Measurements from ENCODE around the gene MMAB.
A peak's percentile ranks its signal among the peaks of the same experiment; 100 is the strongest.

The MMAB gene

DNA sequence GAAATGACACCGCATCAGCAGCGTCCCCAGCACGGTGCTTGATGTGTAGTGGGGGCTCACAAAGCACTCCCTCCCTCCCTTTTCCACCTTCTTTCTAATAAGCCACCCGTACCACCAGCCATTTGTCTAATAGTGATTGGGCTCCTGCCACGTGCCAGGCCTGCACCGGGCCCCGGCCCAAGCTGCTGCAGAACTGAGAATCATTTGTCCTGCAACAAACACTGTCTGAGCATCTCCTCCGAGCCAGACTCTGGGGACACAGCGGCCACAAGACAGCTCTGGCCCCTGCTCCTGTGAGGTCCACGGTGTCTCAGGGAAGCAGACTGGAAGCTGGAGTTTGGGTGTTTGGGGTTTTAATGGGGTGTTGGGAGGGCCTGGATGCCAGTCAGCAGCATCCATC is 44.2 kb upstream of the MMAB start:
- ChIA-PET POLR2A (no interaction called here), CTCF (no interaction called here)
- TF ChIP-seq NFRKB (IDR thresholded peaks at IDR 0.05) (no peak), ELF4 (IDR thresholded peaks at IDR 0.05) (no peak), CTBP1 (IDR thresholded peaks at IDR 0.05; ENCODE audit: borderline replicate concordance) (no peak), BHLHE40 (IDR thresholded peaks at IDR 0.05; ENCODE audit: borderline replicate concordance) (no peak), FOXK2 (IDR thresholded peaks at IDR 0.05) (no peak), SP1 (IDR thresholded peaks at IDR 0.05) (no peak), TARDBP (IDR thresholded peaks at IDR 0.05) (no peak), L3MBTL2 (conservative IDR thresholded peaks at IDR 0.05) (no peak), LEF1 (IDR thresholded peaks at IDR 0.05; ENCODE audit: borderline replicate concordance) (no peak), HDGF (IDR thresholded peaks at IDR 0.05; ENCODE audit: borderline replicate concordance) (no peak)
- TF ChIP-seq, protein P1, sequence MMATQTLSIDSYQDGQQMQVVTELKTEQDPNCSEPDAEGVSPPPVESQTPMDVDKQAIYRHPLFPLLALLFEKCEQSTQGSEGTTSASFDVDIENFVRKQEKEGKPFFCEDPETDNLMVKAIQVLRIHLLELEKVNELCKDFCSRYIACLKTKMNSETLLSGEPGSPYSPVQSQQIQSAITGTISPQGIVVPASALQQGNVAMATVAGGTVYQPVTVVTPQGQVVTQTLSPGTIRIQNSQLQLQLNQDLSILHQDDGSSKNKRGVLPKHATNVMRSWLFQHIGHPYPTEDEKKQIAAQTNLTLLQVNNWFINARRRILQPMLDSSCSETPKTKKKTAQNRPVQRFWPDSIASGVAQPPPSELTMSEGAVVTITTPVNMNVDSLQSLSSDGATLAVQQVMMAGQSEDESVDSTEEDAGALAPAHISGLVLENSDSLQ (IDR thresholded peaks at IDR 0.05), result no peak
- DNase-seq (ENCODE audit: extremely low spot score), result no peak

DNA sequence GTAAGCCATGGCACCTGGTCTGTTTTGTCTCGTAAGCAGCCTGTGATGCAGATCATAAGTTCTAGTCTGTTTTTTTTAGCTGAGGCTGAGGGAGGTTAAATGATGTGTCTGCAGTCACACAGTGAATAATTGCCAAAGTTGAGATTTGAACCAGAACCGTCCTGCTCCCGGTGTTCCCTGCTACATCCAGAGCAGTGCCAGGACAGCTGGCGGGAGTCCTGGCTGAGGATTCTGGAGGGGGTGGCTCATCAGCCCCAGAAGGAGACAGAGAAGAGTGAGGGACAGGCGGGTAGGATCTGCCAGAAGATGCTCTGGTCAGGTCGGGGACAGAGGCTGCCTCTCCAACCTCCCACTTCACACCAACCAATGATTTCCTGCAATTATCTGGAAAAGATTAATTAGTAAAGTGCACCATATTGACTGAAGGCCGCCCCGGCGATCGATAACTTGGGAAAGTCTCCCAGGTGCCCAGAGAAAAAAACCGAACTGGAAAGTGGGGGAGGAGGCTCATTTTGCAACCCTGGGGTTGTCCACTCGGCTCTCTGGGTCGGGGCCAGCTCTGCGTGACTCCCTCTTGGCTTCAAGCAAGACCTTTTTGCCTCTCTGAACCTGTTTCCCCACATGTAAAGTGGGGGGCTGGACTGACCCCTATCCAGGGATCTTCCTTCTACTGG is 42.4 kb upstream of the MMAB start:
- POLR2A ChIA-PET, result no interaction called here
- CTCF ChIA-PET, result no interaction called here
- no peak for DNase-seq (ENCODE audit: extremely low spot score)
- TF ChIP-seq LEF1 (IDR thresholded peaks at IDR 0.05; ENCODE audit: borderline replicate concordance) (no peak), BHLHE40 (IDR thresholded peaks at IDR 0.05; ENCODE audit: borderline replicate concordance) (no peak), CTBP1 (IDR thresholded peaks at IDR 0.05; ENCODE audit: borderline replicate concordance) (no peak), NFRKB (IDR thresholded peaks at IDR 0.05) (no peak), HDGF (IDR thresholded peaks at IDR 0.05; ENCODE audit: borderline replicate concordance) (no peak)

DNA sequence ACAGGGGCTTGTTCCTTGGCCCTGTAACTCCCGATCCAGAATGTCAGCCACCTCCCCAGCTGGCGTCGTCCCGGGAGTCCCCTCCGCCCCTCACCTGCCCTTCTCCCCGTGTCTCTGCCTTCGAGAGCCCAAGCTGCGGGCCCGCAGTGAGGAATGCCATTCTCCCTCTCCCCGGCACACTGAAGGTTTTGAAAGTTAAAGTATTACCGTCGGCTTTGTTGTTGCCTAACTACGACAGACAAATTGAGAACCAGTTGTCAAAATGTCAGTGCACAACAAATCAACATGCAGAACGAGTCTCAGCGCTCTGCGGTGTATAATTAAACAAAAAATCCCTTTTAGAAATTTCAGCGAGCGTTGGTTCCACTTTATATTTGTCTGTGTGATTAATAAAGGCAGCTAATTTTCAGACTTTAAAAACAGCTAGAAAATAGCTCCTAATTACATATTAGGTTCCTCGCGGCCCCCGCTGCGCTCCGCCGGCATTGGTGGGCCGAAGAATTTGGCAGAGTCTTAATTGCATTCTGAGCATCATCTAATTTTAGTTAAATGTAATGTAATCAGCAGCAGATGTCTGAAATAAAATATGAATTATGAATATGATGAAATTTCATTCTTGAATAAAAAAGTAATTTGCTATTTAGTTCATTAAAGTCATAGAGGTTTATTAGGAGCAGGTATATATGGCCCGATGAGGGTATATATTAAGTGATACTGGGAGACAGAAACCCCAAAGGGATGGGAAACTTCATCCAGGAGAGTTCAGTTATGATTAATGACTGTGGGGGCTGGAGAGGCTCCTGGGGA is 40.5 kb upstream of the MMAB start:
- no peak for DNase-seq (ENCODE audit: extremely low spot score)
- POLR2A ChIA-PET, result no interaction called here
- CTCF ChIA-PET, result no interaction called here
- TF ChIP-seq SUZ12 (IDR thresholded peaks at IDR 0.05) (no peak), HDGF (IDR thresholded peaks at IDR 0.05; ENCODE audit: borderline replicate concordance) (no peak), BHLHE40 (IDR thresholded peaks at IDR 0.05; ENCODE audit: borderline replicate concordance) (no peak), LEF1 (IDR thresholded peaks at IDR 0.05; ENCODE audit: borderline replicate concordance) (no peak), ELF4 (IDR thresholded peaks at IDR 0.05) (no peak), CTBP1 (IDR thresholded peaks at IDR 0.05; ENCODE audit: borderline replicate concordance) (no peak), FOXK2 (IDR thresholded peaks at IDR 0.05) (no peak), TARDBP (IDR thresholded peaks at IDR 0.05) (no peak), NFRKB (IDR thresholded peaks at IDR 0.05) (no peak), FOXM1 (IDR thresholded peaks at IDR 0.05; ENCODE audit: borderline replicate concordance) (no peak), ARNT (IDR thresholded peaks at IDR 0.05) (no peak), SP1 (IDR thresholded peaks at IDR 0.05) (no peak), L3MBTL2 (conservative IDR thresholded peaks at IDR 0.05) (no peak), FOXA1 (IDR thresholded peaks at IDR 0.05) (no peak), ZNF384 (IDR thresholded peaks at IDR 0.05) (no peak)
- TF ChIP-seq, protein P1 (IDR thresholded peaks at IDR 0.05), result no peak

DNA sequence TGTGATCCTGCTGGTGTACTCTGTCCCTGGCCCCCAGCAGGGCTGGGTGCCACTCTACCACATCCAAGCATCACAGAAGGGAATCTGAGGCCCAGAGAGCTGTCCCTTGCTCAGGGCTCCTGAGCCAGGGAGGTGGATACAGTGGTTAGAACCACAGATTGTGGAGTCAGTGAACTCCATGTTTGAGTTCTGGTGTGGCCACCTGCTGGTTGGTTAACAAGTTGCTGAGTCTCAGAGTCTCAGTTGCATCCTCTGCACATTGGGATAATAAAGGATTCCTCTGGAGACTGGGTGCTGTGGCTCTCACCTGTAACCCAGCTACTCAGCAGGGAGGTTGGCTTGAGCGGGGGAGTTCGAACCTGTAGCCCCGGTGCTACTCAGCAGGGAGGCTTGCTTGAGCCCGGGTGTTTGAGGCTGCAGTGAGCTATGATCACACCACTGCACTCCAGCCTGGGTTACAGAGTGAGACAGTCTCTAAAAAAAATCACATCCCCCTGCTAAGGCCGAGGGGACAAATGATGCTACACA is 39.7 kb upstream of the MMAB start:
- peak; percentile 39 for DNase-seq (ENCODE audit: extremely low spot score)
- ChIA-PET CTCF (no interaction called here), POLR2A (no interaction called here)
- TF ChIP-seq ARNT (IDR thresholded peaks at IDR 0.05), result no peak

DNA sequence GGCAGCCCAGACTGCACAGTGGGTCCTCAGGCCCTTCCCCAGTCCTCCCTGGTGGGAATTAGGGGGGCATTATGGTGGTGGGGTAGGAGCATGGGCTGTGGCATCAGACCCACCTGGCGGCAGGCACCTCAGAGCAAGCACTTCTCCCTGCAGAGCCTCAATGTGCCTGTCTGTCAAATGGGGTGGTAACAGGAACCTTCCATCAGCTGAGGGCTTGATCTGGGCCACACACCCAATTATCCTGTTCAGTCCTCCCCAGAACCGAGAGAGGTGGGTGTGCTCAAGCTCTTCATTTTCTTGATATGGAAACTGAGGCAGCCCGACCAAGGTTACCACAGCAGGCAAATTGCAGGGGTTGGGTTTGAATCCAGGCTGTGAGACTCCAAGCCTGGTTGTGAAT is 38.7 kb upstream of the MMAB start:
- DNase-seq (ENCODE audit: extremely low spot score), result no peak
- ChIA-PET POLR2A (no interaction called here), CTCF (no interaction called here)
- TF ChIP-seq L3MBTL2 (conservative IDR thresholded peaks at IDR 0.05), result no peak
- TF ChIP-seq ZNF384 (IDR thresholded peaks at IDR 0.05), result no peak
- no peak for TF ChIP-seq ELF4 (IDR thresholded peaks at IDR 0.05)
- TF ChIP-seq FOXM1 (IDR thresholded peaks at IDR 0.05; ENCODE audit: borderline replicate concordance), result no peak
- TF ChIP-seq, protein P1 (IDR thresholded peaks at IDR 0.05), result no peak
- TF ChIP-seq FOXK2 (IDR thresholded peaks at IDR 0.05), result no peak
- TF ChIP-seq SP1 (IDR thresholded peaks at IDR 0.05), result no peak
- TF ChIP-seq CTBP1 (IDR thresholded peaks at IDR 0.05; ENCODE audit: borderline replicate concordance), result no peak
- no peak for TF ChIP-seq SUZ12 (IDR thresholded peaks at IDR 0.05)
- TF ChIP-seq BHLHE40 (IDR thresholded peaks at IDR 0.05; ENCODE audit: borderline replicate concordance), result no peak
- no peak for TF ChIP-seq TARDBP (IDR thresholded peaks at IDR 0.05)
- TF ChIP-seq FOXA1 (IDR thresholded peaks at IDR 0.05), result no peak
- no peak for TF ChIP-seq HDGF (IDR thresholded peaks at IDR 0.05; ENCODE audit: borderline replicate concordance)

DNA sequence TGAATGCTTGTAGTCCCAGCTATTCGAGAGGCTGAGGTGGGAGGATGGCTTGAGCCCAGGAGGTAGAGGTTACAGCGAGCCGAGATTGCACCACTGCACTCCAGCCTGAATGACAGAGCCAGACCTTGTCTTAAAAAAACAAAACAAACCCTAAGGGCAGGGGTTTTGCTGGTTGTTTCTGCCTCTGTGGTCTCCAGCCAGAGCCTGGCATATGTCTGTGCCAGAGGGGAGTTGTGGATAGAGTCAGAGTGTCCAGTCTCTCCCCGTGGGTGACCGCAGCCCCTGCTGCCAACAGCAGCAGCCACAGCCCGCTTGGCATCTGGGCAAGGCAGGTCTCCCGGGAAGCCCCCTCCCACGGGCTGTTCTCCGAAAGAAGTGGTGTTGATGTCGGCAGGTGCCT is 37.9 kb upstream of the MMAB start:
- ChIA-PET CTCF (no interaction called here), POLR2A (no interaction called here)
- no peak for DNase-seq (ENCODE audit: extremely low spot score)
- TF ChIP-seq ARNT (IDR thresholded peaks at IDR 0.05), result no peak
- TF ChIP-seq FOXA1 (IDR thresholded peaks at IDR 0.05), result no peak
- no peak for TF ChIP-seq L3MBTL2 (conservative IDR thresholded peaks at IDR 0.05)
- TF ChIP-seq LEF1 (IDR thresholded peaks at IDR 0.05; ENCODE audit: borderline replicate concordance), result no peak
- TF ChIP-seq, protein P1 (IDR thresholded peaks at IDR 0.05), result no peak
- TF ChIP-seq SP1 (IDR thresholded peaks at IDR 0.05), result no peak
- no peak for TF ChIP-seq SUZ12 (IDR thresholded peaks at IDR 0.05)
